Thyroid gland (tissue), 4 donors: ENCODE data around the gene TRABD2B. TPM values are rescaled to one million over a fixed set of nuclear protein-coding genes. Genes with fewer than 3 reads are reported as not detected.

Experiments used
- DNase-seq, 2 donors: peaks; one replicate each; pipeline ENCODE4 v3.0.0-alpha.2; 2019
- H3K27ac ChIP-seq, 3 donors: fragments of 200-600 bp; sonication (generic); 1 replicate in 2 of 3; 2 replicates in 1 of 3; pipeline ENCODE4 v1.5.1; 2016 to 2019; ENCODE audit warnings: mild to moderate bottlenecking in 1 of 3, moderate library complexity in 1 of 3
- H3K27me3 ChIP-seq: fragments of 200-600 bp; sonication (generic); one replicate; pipeline ENCODE4 v1.5.1; 2019
- H3K36me3 ChIP-seq, 2 donors: fragments of 200-600 bp; sonication (generic); one replicate each; pipeline ENCODE4 v1.5.1; 2016 to 2019
- H3K4me1 ChIP-seq, 2 donors: fragments of 200-600 bp; sonication (generic); one replicate each; pipeline ENCODE4 v1.5.1; 2017 to 2019
- H3K4me3 ChIP-seq, 3 donors: fragments of 200-600 bp; sonication (generic); replicated peaks in 1 of 3; 1 replicate in 2 of 3; 2 replicates in 1 of 3; pipeline ENCODE4 v1.5.1; 2016; ENCODE audit warnings: mild to moderate bottlenecking in 1 of 3
- H3K9me3 ChIP-seq: fragments of 200-600 bp; sonication (generic); one replicate; pipeline ENCODE4 v1.5.1; 2017
- POLR2A ChIP-seq, 2 donors: fragments of 450-650 bp; IDR thresholded peaks; one replicate each; pipeline ENCODE4 v1.6.1; 2017; ENCODE audit warnings: antibody characterized with exemption in 2 of 2, mild to moderate bottlenecking in 2 of 2, moderate library complexity in 1 of 2
- WGBS, 2 donors: methylation state at CpG; one replicate each; pipeline ENCODE4 v1.1.5; 2017; 5-methylcytosine and 5-hydroxymethylcytosine counted together
- intact Hi-C: fragments of 100-400 bp; cut with DNase I; formaldehyde crosslinking; loops from one replicate; pipeline ENCODE4 v1.15.1; 2023
- total RNA-seq, 4 donors: library from RNA; depleted of rRNA; stranded (reverse); fragments of >200 nt; gene quantifications; one replicate each; pipeline ENCODE4 v1.2.3, GENCODE V29; 2016
- TF ChIP-seq, protein P1 (sequence below), 6 experiments: fragments of 200-600 bp in 3 of 6; fragments of 450-650 bp in 3 of 6; sonication (generic) in 3 of 6; IDR thresholded peaks; one replicate each; pipeline ENCODE4 v1.5.1; 2016 to 2019; ENCODE audit warnings: antibody characterized with exemption in 6 of 6, mild to moderate bottlenecking in 2 of 6, inconsistent platforms in 1 of 6, moderate library complexity in 1 of 6

TRABD2B gene
- total RNA-seq, 4 donors from 2014 or later: 0.34 to 1.1 (median 0.63) TPM

GRCh38 chr1:47779613-47780012 lies 217.6 kb downstream of the TRABD2B start:
- TF ChIP-seq, protein P1, sequence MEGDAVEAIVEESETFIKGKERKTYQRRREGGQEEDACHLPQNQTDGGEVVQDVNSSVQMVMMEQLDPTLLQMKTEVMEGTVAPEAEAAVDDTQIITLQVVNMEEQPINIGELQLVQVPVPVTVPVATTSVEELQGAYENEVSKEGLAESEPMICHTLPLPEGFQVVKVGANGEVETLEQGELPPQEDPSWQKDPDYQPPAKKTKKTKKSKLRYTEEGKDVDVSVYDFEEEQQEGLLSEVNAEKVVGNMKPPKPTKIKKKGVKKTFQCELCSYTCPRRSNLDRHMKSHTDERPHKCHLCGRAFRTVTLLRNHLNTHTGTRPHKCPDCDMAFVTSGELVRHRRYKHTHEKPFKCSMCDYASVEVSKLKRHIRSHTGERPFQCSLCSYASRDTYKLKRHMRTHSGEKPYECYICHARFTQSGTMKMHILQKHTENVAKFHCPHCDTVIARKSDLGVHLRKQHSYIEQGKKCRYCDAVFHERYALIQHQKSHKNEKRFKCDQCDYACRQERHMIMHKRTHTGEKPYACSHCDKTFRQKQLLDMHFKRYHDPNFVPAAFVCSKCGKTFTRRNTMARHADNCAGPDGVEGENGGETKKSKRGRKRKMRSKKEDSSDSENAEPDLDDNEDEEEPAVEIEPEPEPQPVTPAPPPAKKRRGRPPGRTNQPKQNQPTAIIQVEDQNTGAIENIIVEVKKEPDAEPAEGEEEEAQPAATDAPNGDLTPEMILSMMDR (IDR thresholded peaks at IDR 0.05): no peak
- no peak for TF ChIP-seq POLR2A (IDR thresholded peaks at IDR 0.05)
- 85 to 86% methylated on average over 2 of the region's 3 CpGs for WGBS, 2 donors
- Histone ChIP-seq H3K27ac (no peak overlapping the region), H3K36me3 (no peaks in the 10 kb centered on the region), H3K27me3 (no peaks in the 10 kb centered on the region), H3K4me3 (no peak overlapping the region), H3K9me3 (no peaks in the 10 kb centered on the region), H3K4me1 (peaks cover 0 to 12% of the 10 kb centered on the region in 2 donors)
- DNase-seq: no peak
- intact Hi-C loops: no loop called here

DNA sequence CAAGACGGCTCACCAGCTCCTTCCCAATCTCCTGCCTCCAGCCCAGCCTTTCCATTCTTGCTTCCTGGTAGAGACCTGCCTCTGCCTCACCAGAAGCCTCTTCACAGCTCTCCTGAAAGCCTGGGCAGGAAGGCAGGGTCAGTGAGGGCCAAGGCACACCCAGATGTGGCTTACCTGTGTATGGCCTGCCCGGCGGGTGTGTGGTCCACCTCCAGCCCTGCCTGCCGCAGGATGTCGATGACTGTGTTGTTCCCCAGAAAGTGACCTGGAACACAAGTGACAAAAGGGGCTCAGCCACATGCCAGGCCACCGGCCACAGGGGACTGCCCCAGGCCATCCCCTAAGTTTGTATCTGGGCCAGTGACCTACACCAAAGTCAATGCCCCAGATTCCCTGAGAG lies 218.9 kb downstream of the TRABD2B start:
- no peak for TF ChIP-seq POLR2A (IDR thresholded peaks at IDR 0.05)
- TF ChIP-seq, protein P1 (IDR thresholded peaks at IDR 0.05): no peak
- Histone ChIP-seq H3K4me1 (peaks cover 0 to 12% of the 10 kb centered on the region in 2 donors), H3K9me3 (no peaks in the 10 kb centered on the region), H3K27me3 (no peaks in the 10 kb centered on the region), H3K36me3 (no peaks in the 10 kb centered on the region), H3K27ac (no peak overlapping the region), H3K4me3 (no peak overlapping the region)
- DNase-seq: no peak
- 93 to 94% methylated on average over 5 to 6 of the region's 6 CpGs for whole genome bisulfite sequencing, 2 donors
- intact Hi-C loops: no loop called here

DNA sequence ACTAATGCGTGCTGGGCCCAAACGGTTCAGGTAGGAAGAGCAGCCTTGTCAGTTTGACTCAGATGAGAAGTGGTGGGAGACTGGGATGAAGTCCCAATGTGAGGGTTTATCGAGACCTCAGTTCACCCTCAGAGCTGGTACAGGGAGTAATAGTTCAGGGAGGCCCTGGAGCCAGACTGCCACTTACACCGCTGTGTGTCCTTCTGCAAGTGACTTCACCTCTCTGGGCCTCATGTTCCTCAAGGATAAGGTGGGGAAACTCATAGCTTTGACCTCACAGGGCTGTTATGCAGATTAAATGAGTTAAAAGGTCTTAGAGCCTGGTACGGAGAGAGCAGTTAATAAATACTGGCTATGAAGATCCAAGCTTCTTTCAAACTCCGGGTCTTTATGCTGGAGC lies 219.9 kb downstream of the TRABD2B start:
- Histone ChIP-seq H3K27me3 (no peaks in the 10 kb centered on the region), H3K4me3 (no peak overlapping the region), H3K27ac (no peak overlapping the region), H3K36me3 (no peaks in the 10 kb centered on the region), H3K9me3 (no peaks in the 10 kb centered on the region), H3K4me1 (peaks cover 0 to 12% of the 10 kb centered on the region in 2 donors)
- 86 to 94% methylated on average over 6 of the region's 6 CpGs for WGBS, 2 donors
- TF ChIP-seq, protein P1 (IDR thresholded peaks at IDR 0.05): no peak
- intact Hi-C loops: no loop called here
- no peak for DNase-seq

- Histone ChIP-seq H3K4me3 (no peak overlapping the region), H3K27me3 (no peaks in the 10 kb centered on the region), H3K4me1 (peaks cover 0 to 12% of the 10 kb centered on the region in 2 donors), H3K9me3 (no peaks in the 10 kb centered on the region), H3K27ac (no peak overlapping the region), H3K36me3 (no peaks in the 10 kb centered on the region)
- WGBS, 2 donors: 64 to 67% methylated on average over 7 to 8 of the region's 9 CpGs
- no peak for TF ChIP-seq POLR2A (IDR thresholded peaks at IDR 0.05)
- TF ChIP-seq, protein P1 (IDR thresholded peaks at IDR 0.05): no peak
- peak in 1 of 2 donors; percentile 15 for DNase-seq
- intact Hi-C loops: no loop called here
Observed at GRCh38 chr1:47776667-47777131, 220.5 kb downstream of the TRABD2B start.

DNA sequence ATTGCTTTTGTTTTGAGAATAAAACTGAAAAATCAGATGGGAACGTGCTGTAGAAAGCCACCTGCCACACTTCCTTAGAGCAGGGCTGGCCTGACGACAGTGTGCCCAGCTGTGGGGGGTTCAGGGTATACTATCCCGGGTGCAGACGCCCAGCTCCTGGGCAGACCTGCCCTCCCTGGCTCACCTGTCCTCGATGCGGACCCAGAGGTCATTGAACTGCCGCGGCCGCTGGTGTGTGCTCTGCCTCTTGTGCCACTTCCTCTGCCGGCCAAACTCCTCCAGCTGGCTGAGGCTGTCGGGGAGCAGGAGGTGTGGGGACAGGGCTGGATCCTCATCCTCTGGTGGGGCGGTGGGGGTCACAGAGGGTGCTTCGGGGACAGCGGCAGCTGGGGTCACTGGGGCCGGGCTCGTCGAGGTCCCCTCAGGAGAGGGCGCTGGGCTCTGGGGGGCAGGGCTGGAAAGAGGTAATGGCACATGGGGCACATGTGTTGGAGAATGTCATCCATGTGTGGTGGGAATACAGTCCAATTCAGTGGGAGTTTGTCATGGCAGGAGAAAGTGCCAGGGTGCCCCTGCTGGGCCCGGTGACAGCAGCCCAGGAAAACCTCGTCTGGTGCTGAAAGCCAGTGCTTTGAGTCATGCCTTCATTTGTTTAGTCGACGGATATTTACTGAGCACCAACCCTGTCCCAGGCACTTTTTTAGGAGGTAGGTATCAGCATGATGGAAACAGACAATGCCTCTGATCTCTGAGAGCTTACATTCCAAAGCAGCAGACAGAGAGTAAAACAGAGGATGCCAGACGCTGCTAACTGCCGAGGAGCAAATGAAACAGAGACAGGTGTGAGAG lies 222.0 kb downstream of the TRABD2B start:
- H3K4me3 ChIP-seq: no peak overlapping the region
- peaks cover 0 to 7% of the 10 kb centered on the region in 2 donors for H3K4me1 ChIP-seq
- no peaks in the 10 kb centered on the region for H3K27me3 ChIP-seq
- WGBS, 2 donors: 78 to 83% methylated on average over 17 of the region's 24 CpGs
- H3K9me3 ChIP-seq: no peaks in the 10 kb centered on the region
- TF ChIP-seq POLR2A (IDR thresholded peaks at IDR 0.05): no peak
- TF ChIP-seq, protein P1 (IDR thresholded peaks at IDR 0.05): no peak
- H3K36me3 ChIP-seq: no peaks in the 10 kb centered on the region
- intact Hi-C loops: no loop called here
- H3K27ac ChIP-seq: no peak overlapping the region
- no peak for DNase-seq
